Fibroblast of the aortic adventitia (primary cell): ENCODE measurements around the gene MORC2. TPM values are rescaled to one million over a fixed set of nuclear protein-coding genes. Genes with fewer than 3 reads are reported as not detected.

Experiments used
- DNase-seq: peaks from one replicate; pipeline ENCODE4 v3.0.0-alpha.2; 2010; ENCODE audit warnings: low read depth
- H3K4me3 ChIP-seq: 2 replicates; pipeline ENCODE4 v1.5.1; 2011; ENCODE audit warnings: low read depth, mild to moderate bottlenecking, control low read depth, low read length, moderate library complexity
- total RNA-seq: library from RNA; depleted of rRNA; stranded (reverse); fragments of >200 nt; gene quantifications from 2 replicates; pipeline ENCODE4 v1.2.3, GENCODE V29; 2012; ENCODE audit warnings: low replicate concordance
- TF ChIP-seq, protein P1 (sequence below): IDR thresholded peaks from 2 replicates; pipeline ENCODE4 v1.5.1; 2011; ENCODE audit warnings: mild to moderate bottlenecking, low read length, control low read depth, inconsistent platforms; ENCODE audit not compliant: insufficient read depth

Gene MORC2
- total RNA-seq, 1 donor = 17.7 TPM

GRCh38 chr22:30945653-30946052 lies 22.9 kb downstream of the MORC2 start:
- H3K4me3 ChIP-seq = no peak overlapping the region
- TF ChIP-seq, protein P1, sequence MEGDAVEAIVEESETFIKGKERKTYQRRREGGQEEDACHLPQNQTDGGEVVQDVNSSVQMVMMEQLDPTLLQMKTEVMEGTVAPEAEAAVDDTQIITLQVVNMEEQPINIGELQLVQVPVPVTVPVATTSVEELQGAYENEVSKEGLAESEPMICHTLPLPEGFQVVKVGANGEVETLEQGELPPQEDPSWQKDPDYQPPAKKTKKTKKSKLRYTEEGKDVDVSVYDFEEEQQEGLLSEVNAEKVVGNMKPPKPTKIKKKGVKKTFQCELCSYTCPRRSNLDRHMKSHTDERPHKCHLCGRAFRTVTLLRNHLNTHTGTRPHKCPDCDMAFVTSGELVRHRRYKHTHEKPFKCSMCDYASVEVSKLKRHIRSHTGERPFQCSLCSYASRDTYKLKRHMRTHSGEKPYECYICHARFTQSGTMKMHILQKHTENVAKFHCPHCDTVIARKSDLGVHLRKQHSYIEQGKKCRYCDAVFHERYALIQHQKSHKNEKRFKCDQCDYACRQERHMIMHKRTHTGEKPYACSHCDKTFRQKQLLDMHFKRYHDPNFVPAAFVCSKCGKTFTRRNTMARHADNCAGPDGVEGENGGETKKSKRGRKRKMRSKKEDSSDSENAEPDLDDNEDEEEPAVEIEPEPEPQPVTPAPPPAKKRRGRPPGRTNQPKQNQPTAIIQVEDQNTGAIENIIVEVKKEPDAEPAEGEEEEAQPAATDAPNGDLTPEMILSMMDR = no peak
- no peak for DNase-seq

DNA sequence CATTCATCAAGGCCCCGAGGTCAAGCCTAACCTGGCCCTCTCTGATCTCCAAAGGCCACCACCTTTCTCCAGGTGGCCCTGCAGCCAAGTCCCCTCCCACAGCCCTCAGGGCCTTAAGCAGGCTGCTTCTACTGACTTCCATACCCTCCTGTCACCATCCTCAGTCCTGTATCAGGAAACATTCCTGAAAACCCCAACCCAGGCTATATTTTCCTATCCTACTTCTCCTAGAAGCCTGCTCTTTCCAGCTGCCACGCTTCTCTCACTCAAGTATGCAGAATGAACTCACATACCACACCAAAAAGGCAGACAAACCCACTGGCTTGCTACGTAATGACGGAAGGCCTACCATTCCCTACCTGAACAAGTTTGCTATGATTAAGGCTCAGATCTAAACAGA lies 23.6 kb downstream of the MORC2 start:
- DNase-seq = no peak
- TF ChIP-seq, protein P1 = no peak
- H3K4me3 ChIP-seq = no peak overlapping the region

DNA sequence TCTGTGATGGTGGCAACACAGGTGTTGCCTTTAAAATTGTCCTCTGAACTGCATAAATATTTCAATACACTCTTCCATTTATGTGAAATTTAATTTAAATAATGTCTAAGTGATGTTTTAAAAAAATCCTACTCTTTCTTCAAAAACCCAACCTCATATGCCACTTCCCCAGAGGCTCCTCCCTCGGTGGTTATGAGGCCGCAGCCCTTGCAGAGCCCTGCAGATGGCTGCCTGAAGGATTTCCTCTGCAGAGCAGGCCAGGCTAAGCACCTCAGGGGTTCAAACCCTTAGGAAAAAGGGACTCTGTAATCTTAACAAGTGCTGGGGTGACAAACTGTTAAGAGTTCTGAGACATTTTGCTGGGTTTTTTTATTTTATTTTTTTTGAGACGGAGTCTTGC lies 25.2 kb downstream of the MORC2 start:
- DNase-seq = no peak
- TF ChIP-seq, protein P1 = no peak
- H3K4me3 ChIP-seq = no peak overlapping the region

- no peak for DNase-seq
- TF ChIP-seq, protein P1 = no peak
- no peak overlapping the region for H3K4me3 ChIP-seq
These were observed 27.2 kb downstream of the MORC2 start for GRCh38 chr22:30941363-30941740.

- no peak overlapping the region for H3K4me3 ChIP-seq
- TF ChIP-seq, protein P1 = no peak
- DNase-seq = no peak
These were observed 27.8 kb downstream of the MORC2 start for GRCh38 chr22:30940685-30941362.

DNA sequence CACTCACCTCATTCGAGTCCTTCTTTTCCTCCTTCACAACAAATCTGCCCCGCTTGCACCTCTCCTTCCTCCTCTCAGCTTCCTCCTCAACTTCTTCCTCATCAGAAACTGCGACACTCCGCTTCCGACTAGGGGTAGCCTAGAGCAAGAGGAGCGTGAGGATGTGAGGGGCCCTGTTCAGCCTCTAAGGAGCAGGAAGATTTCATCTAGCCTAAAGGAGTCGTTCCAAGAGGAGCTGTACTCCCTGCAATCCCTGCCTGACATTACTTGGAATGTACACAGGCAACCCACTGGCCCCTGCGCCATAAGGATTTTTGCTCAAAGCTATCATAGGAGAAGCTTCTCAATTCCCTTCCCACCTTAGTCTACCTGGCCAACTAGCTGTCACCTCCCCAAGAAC lies 34.5 kb downstream of the MORC2 start:
- TF ChIP-seq, protein P1 = no peak
- no peak overlapping the region for H3K4me3 ChIP-seq
- no peak for DNase-seq

DNA sequence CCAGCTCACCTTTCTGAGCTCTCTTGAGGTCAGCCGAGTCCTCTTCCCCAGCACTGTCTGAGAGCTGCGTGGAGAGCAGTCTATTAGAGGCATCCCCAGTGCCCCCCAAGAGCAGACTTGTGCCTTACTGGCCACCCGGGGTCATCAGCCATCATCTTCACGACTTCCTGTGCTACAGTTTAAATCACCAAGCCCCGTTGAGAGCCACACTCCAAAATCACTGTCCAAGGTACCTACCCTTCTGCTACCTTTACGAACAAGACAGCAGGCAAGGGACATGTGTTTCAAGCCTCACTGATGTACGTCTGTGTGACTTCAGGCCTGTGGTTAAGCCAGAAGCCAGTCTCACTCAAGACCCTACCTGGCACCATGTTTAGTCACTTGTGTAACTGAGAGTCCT lies 35.1 kb downstream of the MORC2 start:
- H3K4me3 ChIP-seq = no peak overlapping the region
- no peak for DNase-seq
- TF ChIP-seq, protein P1 = no peak
